Esophagus muscularis mucosa (tissue), 4 donors: ENCODE results near the gene AP1G1. TPM values are rescaled to one million over a fixed set of nuclear protein-coding genes. Genes with fewer than 3 reads are reported as not detected.
"Not testable (repeated sequence)": the region's sequence is repeated elsewhere in the genome, so short reads cannot be mapped to it uniquely, and the experiment has no call there.

ENCODE experiments used
- DNase-seq: peaks from one replicate; pipeline ENCODE4 v3.0.0-alpha.2; 2017; ENCODE audit errors: extremely low spot score
- H3K27ac ChIP-seq, 4 donors: fragments of 200-600 bp; sonication (generic); replicated peaks in 1 of 4; 1 replicate in 3 of 4; 2 replicates in 1 of 4; pipeline ENCODE4 v1.5.1; 2016 to 2019; ENCODE audit warnings: mild to moderate bottlenecking in 1 of 4
- H3K27me3 ChIP-seq, 4 donors: fragments of 200-600 bp; sonication (generic); one replicate each; pipeline versions ENCODE4 v1.5.1 to v1.6.0; 2016 to 2019
- H3K36me3 ChIP-seq, 4 donors: fragments of 200-600 bp; sonication (generic); one replicate each; pipeline ENCODE4 v1.5.1; 2016 to 2019
- H3K4me1 ChIP-seq, 4 donors: fragments of 200-600 bp; sonication (generic); one replicate each; pipeline ENCODE4 v1.5.1; 2016 to 2019
- H3K4me3 ChIP-seq, 4 donors: fragments of 200-600 bp; sonication (generic); 1 replicate in 2 of 4; 2 replicates in 2 of 4; pipeline ENCODE4 v1.5.1; 2016 to 2019; ENCODE audit warnings: mild to moderate bottlenecking in 4 of 4, moderate library complexity in 1 of 4
- H3K9me3 ChIP-seq, 4 donors: fragments of 200-600 bp; sonication (generic); 1 replicate in 3 of 4; 2 replicates in 1 of 4; pipeline ENCODE4 v1.5.1; 2016 to 2019
- EP300 ChIP-seq: sonication (generic); formaldehyde crosslinking; IDR thresholded peaks from one replicate; pipeline ENCODE4 v1.6.1; 2017; ENCODE audit warnings: antibody characterized with exemption
- POLR2A ChIP-seq: fragments of 450-650 bp; IDR thresholded peaks from one replicate; pipeline ENCODE4 v1.6.1; 2017; ENCODE audit warnings: antibody characterized with exemption, moderate library complexity, mild to moderate bottlenecking, low read depth
- POLR2AphosphoS5 ChIP-seq, 2 donors: sonication (generic); formaldehyde crosslinking; IDR thresholded peaks; one replicate each; pipeline ENCODE4 v1.6.1; 2017; ENCODE audit warnings: antibody characterized with exemption in 2 of 2
- WGBS: methylation state at CpG from one replicate; pipeline ENCODE4 v1.1.5; 2018; 5-methylcytosine and 5-hydroxymethylcytosine counted together
- intact Hi-C: fragments of 100-400 bp; cut with DNase I; formaldehyde crosslinking; loops from one replicate; pipeline ENCODE4 v1.15.1; 2023
- total RNA-seq, 4 donors: library from RNA; depleted of rRNA; stranded (reverse); fragments of >200 nt; gene quantifications; one replicate each; pipeline versions ENCODE4 v1.1.0 to v1.2.1, GENCODE V29; 2016
- TF ChIP-seq, protein P1 (sequence below), 3 experiments: fragments of 200-600 bp in 2 of 3; fragments of 450-650 bp in 1 of 3; sonication (generic) in 2 of 3; IDR thresholded peaks; one replicate each; pipeline ENCODE4 v1.5.1; 2017 to 2019; ENCODE audit warnings: antibody characterized with exemption in 3 of 3, mild to moderate bottlenecking in 2 of 3, moderate library complexity in 1 of 3

The AP1G1 gene
- total RNA-seq, 4 donors from 2014 or later, result 45.9 to 56.9 (median 51.5) TPM

DNA sequence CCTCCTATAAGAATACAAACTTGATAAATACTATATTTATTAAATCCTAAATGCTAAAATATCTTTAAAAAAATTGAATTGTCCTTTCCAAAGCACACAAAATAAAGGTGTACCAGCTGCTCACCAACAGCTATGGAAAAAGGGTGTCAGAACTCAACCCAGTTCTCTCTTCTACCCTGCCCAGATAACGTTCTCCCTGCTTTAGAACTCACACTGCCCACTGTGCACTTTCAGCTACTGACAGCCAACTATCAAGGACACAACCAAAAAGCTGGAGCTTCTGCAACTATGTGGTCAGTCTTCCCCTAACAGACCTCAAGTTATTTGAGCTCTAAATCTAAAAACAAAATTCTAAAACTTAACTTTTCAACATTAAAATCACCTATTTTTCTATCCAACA is 13.7 kb downstream of the AP1G1 start:
- peaks cover 0 to 27% (median 20%) of the 10 kb centered on the region in 4 donors for H3K36me3 ChIP-seq
- TF ChIP-seq POLR2AphosphoS5 (IDR thresholded peaks at IDR 0.05) (no peak), POLR2A (no peak), EP300 (no peak)
- TF ChIP-seq, protein P1, sequence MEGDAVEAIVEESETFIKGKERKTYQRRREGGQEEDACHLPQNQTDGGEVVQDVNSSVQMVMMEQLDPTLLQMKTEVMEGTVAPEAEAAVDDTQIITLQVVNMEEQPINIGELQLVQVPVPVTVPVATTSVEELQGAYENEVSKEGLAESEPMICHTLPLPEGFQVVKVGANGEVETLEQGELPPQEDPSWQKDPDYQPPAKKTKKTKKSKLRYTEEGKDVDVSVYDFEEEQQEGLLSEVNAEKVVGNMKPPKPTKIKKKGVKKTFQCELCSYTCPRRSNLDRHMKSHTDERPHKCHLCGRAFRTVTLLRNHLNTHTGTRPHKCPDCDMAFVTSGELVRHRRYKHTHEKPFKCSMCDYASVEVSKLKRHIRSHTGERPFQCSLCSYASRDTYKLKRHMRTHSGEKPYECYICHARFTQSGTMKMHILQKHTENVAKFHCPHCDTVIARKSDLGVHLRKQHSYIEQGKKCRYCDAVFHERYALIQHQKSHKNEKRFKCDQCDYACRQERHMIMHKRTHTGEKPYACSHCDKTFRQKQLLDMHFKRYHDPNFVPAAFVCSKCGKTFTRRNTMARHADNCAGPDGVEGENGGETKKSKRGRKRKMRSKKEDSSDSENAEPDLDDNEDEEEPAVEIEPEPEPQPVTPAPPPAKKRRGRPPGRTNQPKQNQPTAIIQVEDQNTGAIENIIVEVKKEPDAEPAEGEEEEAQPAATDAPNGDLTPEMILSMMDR (IDR thresholded peaks at IDR 0.05), result no peak
- H3K4me1 ChIP-seq, result peaks cover 17 to 68% (median 48%) of the 10 kb centered on the region in 4 donors
- H3K27me3 ChIP-seq, result no peaks in the 10 kb centered on the region
- intact Hi-C loops, result no loop called here
- no peak overlapping the region for H3K4me3 ChIP-seq
- H3K27ac ChIP-seq, result no peak overlapping the region
- no peaks in the 10 kb centered on the region for H3K9me3 ChIP-seq
- 45% methylated on average over 1 of the region's 1 CpG for WGBS
- no peak for DNase-seq

DNA sequence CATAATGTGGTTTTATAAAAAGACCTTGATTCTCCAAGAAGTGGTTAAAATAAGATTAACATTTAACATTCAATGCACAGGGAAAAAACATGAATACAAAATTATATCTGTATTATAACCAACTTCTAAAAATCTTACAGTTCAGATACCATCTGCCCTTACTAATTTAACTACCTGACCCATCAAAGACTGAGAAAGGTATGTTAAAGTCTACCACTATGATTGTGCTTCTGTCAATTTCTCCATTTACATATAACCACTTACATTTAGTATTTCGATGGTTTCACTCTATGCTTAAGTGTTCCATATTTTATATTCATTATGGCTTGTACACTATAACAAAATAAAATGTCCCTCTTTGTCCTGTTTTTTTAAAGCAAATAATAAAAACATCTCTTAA is 14.6 kb downstream of the AP1G1 start:
- H3K36me3 ChIP-seq, result peaks cover 2 to 23% (median 16%) of the 10 kb centered on the region in 4 donors
- no peak for TF ChIP-seq EP300
- no peak for TF ChIP-seq POLR2A
- no peak for TF ChIP-seq POLR2AphosphoS5 (IDR thresholded peaks at IDR 0.05)
- TF ChIP-seq, protein P1 (IDR thresholded peaks at IDR 0.05), result no peak
- H3K27me3 ChIP-seq, result no peaks in the 10 kb centered on the region
- H3K4me3 ChIP-seq, result no peak overlapping the region
- peaks cover 17 to 68% (median 50%) of the 10 kb centered on the region in 4 donors for H3K4me1 ChIP-seq
- intact Hi-C loops, result no loop called here
- H3K9me3 ChIP-seq, result no peaks in the 10 kb centered on the region
- DNase-seq, result no peak
- 93% methylated on average over 1 of the region's 1 CpG for WGBS
- no peak overlapping the region for H3K27ac ChIP-seq

DNA sequence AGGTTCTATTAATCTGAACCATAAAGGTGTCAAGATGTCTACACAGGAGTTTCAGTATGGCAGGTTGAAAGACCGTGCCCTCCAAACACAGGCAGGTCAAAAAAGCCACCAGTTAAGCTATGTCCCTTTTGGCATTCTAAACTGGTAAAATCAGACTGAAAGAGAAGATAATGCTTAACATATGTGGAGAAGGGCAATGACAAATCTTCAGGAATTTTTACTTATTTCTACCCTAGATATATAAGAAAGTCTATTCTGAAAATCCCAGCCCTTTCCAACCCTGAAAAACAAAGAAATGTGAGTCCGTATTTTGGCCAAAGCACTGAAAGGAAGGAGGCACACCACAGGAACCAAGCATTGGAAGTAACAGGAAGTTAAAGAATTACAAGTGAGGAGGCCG is 16.5 kb downstream of the AP1G1 start:
- no peak for DNase-seq
- no peaks in the 10 kb centered on the region for H3K27me3 ChIP-seq
- H3K27ac ChIP-seq, result no peak overlapping the region
- no peak for TF ChIP-seq EP300
- peaks cover 12 to 32% (median 20%) of the 10 kb centered on the region in 4 donors for H3K36me3 ChIP-seq
- no peaks in the 10 kb centered on the region for H3K9me3 ChIP-seq
- peaks cover 17 to 68% (median 52%) of the 10 kb centered on the region in 4 donors for H3K4me1 ChIP-seq
- no peak overlapping the region for H3K4me3 ChIP-seq
- intact Hi-C loops, result no loop called here
- WGBS, result 83% methylated on average over 3 of the region's 3 CpGs

DNA sequence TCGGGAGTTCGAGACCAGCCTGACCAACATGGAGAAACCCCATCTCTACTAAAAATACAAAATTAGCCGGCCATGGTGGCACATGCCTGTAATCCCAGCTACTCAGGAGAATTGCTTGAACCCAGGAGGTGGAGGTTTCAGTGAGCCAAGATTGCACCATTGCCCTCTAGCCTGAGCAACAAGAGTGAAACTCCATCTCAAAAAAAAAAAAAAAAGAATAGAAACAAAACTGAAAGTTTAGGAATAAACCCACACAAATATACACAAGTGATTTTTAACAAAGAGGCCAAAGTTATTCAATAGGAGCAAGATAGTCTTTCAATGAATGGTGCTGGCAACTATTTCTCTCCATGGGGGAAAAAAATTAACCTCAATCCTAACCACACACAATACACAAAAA is 18.3 kb downstream of the AP1G1 start:
- Histone ChIP-seq H3K36me3 (peaks cover 12 to 46% (median 31%) of the 10 kb centered on the region in 4 donors), H3K4me1 (peaks cover 17 to 53% (median 36%) of the 10 kb centered on the region in 4 donors)
- H3K27me3 ChIP-seq, DNase-seq, H3K4me3 ChIP-seq, H3K9me3 ChIP-seq, intact Hi-C loops, H3K27ac ChIP-seq: not testable (repeated sequence)
- WGBS, result 98% methylated on average over 3 of the region's 3 CpGs

DNA sequence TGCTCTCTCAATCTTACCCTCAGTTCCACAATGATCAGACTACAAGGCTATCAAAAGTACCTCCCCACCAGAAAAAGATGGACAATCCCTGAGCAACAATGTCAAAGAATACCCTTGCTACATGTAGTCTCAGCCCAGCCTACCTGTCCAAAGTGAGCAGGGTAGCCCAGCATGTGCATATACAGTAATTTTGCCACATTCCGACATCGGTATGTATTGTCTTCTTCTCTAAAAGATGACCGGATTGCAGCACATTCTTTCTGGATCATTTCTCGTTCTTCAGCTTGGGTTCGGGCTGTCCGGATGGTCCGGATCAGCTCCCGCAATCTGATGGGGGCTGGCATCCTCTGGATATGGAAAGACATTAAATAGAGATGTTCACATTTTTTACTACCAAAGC is 19.5 kb downstream of the AP1G1 start:
- intact Hi-C loops, result no loop called here
- Histone ChIP-seq H3K4me1 (peaks cover 9 to 43% (median 28%) of the 10 kb centered on the region in 4 donors), H3K27me3 (no peaks in the 10 kb centered on the region), H3K9me3 (no peaks in the 10 kb centered on the region), H3K36me3 (peaks cover 12 to 46% (median 35%) of the 10 kb centered on the region in 4 donors), H3K4me3 (no peak overlapping the region), H3K27ac (no peak overlapping the region)
- DNase-seq, result no peak
- TF ChIP-seq POLR2AphosphoS5 (IDR thresholded peaks at IDR 0.05) (no peak), EP300 (no peak), POLR2A (no peak)
- TF ChIP-seq, protein P1 (IDR thresholded peaks at IDR 0.05), result no peak
- WGBS, result 92% methylated on average over 8 of the region's 8 CpGs

DNA sequence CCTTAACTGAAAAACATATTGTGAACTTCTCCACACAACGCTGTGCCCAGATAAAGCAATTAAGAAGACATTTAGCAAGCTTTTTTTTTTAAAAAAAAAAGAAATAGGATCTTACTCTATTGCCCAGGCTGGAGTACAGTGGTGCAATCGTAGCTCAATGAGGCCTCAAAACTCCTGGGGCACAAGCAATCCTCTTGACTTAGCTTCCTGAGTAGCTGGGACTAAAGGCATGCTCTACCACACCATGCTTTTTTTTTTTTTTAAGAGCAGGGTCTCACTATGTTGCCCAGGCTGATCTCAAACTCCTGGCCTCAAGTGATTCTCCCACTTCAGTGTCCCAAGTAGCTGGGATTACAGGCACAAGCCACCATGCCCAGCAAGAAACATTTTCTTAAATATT is 20.1 kb downstream of the AP1G1 start:
- TF ChIP-seq EP300 (no peak), POLR2A (no peak), POLR2AphosphoS5 (IDR thresholded peaks at IDR 0.05) (no peak)
- TF ChIP-seq, protein P1 (IDR thresholded peaks at IDR 0.05), result no peak
- H3K27me3 ChIP-seq, result no peaks in the 10 kb centered on the region
- H3K9me3 ChIP-seq, result no peaks in the 10 kb centered on the region
- intact Hi-C loops, result no loop called here
- DNase-seq, result no peak
- H3K36me3 ChIP-seq, result peaks cover 12 to 46% (median 36%) of the 10 kb centered on the region in 4 donors
- peaks cover 12 to 41% (median 26%) of the 10 kb centered on the region in 4 donors for H3K4me1 ChIP-seq
- WGBS, result 98% methylated on average over 2 of the region's 2 CpGs
- H3K27ac ChIP-seq, result no peak overlapping the region
- H3K4me3 ChIP-seq, result no peak overlapping the region

DNA sequence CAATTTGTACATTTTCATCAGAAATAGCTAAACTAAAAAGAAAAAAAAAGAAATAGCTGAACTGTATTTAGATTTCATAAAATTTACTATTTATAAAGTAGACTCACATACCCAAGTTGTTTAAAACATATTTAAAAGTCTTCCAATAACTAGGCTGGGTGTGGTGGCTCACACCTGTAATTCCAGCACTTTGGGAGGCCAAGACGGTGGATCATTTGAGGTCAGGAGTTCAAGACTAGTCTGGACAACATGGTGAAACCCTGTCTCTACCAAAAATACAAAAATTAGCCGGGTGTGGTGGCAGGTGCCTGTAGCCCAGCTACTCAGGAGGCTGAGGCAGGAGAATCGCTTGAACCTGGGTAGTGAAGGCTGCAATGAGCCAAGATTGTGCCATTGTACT is 23.5 kb downstream of the AP1G1 start:
- peaks cover 10 to 39% (median 30%) of the 10 kb centered on the region in 4 donors for H3K4me1 ChIP-seq
- DNase-seq, intact Hi-C loops, H3K9me3 ChIP-seq, H3K27ac ChIP-seq, H3K27me3 ChIP-seq, H3K4me3 ChIP-seq: not testable (repeated sequence)
- WGBS, result 97% methylated on average over 3 of the region's 3 CpGs
- peaks cover 12 to 49% (median 33%) of the 10 kb centered on the region in 4 donors for H3K36me3 ChIP-seq
